ENCODE results near the gene APBB2.

- no peak for TF ChIP-seq CTCF (IDR thresholded peaks at IDR 0.05)
- no peak for TF ChIP-seq POLR2A (IDR thresholded peaks at IDR 0.05)
Measured at GRCh38 chr4:41205854-41206460, 8.4 kb downstream of the APBB2 start.
